Stimulated activated CD4-positive, alpha-beta T cell treated with anti-CD3 and anti-CD28 coated beads, Interleukin-4, amount 100 ng/mL, for 4 hours (primary cell): ENCODE data around the gene ANXA3.
"Not testable (repeated sequence)": the region's sequence is repeated elsewhere in the genome, so short reads cannot be mapped to it uniquely, and the experiment has no call there.

Experiments used
- DNase-seq, 2 experiments: peaks; one replicate each; pipeline ENCODE4 v3.0.0-alpha.2; 2020

Gene ANXA3

DNA sequence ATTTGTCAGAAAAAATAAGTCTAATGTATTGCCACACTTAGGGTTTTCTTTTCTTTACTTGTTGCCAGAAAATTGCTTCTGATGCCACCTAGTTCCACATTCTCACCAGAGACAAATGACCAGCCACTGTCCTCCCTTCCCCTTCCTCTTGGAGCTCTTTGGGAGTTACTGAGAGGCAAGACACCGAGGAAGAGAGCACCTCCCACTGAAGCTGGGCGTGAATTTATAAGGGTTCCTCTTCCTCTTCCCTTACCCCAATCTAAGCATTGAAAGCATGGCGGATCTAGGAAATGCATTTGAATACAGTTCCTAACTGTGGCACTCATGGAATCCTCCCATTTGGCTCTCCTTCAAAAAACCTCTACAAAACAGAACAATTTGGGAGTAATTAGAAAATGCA lies 30.0 kb downstream of the ANXA3 start:
- DNase-seq: no peak

DNA sequence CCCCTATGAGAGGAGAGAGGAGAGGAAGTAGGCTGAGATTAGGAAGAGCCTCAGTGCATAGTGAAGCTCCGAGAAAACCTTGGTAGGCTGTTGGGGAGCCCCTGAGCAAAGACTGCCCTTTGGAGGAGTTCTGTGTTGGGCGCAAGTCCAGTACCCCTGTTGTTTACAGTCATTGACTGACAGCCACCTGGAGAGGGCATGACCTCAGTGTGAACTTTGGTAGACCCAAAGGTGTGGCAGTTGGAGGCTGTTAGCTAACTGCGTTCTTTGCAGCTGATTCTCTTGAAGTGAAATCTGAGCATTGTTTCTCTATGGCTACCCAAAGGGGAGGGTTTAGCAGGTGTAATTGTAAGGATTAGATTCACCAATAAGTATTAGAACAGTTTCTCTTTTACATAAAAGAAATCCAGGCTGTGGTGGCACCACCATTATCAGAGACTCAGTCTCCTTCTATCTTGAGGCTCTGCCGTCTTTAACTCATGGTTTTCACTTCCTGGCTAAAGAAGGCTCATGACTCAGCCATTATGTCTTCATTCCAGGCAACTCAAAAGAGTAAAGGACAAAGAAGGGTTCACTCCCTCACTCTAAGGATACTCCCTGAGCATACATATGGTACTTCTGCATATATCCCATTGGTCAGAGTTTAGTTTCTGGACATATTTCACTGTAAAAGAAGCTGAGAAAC lies 33.4 kb downstream of the ANXA3 start:
- no peak for DNase-seq

DNA sequence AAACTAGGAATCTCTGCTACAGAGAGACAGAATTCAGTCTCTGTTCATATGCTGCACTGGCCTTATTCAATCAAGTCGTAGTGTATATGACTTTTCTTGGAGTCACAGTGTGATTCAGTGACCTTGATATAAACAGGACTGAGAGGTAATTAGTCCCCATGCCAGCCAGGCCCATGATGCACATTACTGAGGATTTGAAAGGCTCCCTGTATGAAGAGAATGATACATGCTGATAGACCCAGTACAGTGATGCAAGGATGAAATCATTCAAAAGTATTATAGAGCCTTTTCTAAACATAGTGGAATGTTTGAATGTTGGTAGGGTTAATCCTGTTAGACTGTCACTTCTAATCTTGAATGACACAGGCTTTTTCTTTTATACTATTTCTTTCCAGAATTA lies 34.1 kb downstream of the ANXA3 start:
- no peak for DNase-seq

DNA sequence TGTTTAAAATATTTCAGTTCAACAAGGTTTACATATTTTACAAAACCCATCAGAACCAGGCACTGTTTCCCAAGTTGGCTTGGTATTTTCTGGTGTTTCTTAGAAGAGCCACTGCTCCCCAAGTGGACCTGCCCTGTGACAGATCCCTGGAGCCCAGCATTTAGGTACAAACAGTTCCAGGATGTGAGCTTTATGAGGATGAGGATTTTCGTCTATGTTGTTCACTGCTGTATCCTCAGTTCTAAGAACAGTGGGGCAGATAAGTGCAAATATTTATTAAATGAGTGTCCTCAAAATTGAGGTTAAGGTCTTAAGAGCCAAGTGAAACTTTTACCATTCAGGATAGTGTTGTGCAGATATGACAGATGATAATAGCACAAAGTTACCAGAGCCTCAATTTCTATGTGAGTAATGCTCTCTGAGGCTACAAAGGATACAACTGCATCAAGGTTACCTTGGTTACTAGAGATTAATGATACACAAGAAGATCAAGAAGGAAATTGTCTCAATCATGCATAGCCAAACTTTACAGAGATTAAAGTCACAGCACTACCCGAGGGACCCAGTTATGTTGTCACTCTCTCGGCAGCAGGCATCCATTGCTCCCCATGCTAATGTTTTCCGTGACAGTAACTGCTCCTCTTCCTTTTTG lies 37.5 kb downstream of the ANXA3 start:
- DNase-seq: no peak

DNA sequence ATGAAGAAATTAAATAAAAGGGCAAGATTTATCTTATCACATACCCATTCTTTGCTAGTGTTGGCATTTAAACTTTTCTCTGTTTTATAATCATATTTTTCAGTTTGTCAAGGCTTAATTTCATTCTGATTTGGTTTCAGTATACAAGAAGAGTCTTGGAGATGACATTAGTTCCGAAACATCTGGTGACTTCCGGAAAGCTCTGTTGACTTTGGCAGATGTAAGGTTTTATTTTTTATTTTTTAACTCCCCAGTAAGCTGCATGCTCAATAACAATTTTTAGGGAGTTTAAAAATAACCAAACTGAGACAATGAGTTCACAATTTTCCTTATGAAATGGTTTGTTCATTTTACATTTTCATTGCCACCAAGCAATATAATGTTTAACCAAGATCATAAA lies 39.8 kb downstream of the ANXA3 start:
- no peak for DNase-seq

DNA sequence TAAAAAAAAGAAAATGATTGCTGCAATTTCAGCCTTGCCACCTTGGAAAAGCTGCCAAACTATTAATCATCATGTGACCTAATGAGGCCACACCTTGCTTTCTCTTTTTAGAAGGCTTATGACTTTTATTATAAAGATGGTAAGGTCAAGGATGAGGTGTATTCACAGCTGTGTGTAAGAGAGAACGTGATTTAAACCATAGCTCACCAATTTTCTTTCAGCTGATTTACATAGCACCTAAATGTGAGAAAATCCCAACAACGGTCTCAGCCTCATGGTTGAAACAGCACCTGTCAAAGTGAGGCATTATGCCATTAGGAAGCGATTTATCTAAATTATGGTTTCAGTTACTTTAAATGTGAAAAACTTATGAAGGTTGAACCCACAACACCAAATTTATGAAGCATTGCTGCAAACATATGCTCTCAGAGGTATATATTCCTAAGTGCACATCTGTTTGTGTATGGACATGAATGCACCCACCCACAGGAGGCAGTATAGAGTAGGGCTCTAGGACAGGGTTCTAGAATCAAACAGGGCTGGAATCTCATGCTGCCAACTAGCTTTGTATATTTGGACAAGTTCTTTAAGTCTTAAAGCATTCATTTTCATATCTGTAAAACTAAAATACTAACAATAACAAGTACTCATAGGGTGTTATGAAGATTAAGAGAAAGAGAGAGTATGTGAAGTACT lies 40.7 kb downstream of the ANXA3 start:
- no peak for DNase-seq

DNA sequence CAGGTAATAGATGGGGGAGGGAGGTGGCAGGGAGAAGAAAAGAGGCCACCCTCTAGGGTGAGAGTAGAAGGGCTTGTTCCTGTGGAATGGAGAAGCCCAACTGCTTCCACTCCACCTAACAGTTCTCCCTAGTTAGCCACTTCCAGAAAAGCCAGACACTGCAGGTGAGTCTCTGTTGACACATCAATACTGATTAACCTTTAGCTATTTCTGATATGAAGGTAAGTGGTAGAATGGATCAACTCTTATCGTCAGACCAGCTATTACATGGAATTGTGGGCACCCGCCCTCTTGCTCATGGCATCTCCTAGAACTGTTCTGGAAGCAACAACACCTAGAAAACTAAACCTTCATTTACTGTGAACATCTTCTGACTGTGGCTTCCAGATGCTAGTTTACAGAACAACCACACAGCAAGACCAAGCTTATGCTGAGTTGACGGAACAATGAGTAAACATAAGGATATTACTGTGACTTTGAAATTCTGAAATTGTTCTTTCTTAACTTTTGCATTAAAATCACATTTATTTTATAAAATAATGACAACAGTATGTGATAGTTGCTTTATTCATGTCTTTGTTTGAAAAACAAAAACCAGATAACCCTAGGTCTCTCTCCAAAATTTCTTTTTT lies 44.7 kb downstream of the ANXA3 start:
- DNase-seq: no peak

DNA sequence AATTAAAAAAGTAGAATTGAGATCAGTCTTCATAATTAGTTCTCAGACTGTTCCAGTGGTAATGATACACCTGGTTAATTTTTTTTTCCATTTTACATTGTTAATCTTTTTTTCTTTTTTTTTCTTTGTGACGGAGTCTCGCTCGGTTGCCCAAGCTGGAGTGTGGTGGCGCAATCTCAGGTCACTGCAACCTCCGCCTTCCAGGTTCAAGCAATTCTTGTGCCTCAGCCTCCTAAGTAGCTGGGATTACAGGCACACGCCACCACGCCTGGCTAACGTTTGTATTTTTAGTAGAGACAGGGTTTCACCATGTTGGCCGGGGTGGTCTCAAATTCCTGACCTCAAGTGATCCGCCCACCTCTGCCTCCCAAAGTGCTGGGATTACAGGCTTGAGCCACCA lies 46.9 kb downstream of the ANXA3 start:
- not testable (repeated sequence) for DNase-seq

DNA sequence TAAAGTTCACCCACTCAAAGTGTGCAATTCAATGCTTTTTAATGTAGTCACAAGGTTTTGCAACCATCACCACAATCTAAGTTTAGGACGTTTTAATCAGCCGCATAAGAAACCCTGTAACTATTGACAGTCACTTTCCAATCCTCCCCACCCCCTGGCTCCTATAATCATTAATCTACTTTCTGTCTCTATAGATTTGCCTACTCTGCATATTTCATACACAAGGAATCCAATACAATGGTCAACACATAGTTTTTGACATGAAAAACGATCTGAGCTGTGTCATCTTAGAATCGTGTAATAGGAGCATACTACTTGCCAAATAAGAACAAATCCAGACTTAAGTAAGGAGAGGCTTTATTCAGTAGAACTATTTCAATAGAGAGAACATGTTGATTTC lies 47.6 kb downstream of the ANXA3 start:
- DNase-seq: no peak

DNA sequence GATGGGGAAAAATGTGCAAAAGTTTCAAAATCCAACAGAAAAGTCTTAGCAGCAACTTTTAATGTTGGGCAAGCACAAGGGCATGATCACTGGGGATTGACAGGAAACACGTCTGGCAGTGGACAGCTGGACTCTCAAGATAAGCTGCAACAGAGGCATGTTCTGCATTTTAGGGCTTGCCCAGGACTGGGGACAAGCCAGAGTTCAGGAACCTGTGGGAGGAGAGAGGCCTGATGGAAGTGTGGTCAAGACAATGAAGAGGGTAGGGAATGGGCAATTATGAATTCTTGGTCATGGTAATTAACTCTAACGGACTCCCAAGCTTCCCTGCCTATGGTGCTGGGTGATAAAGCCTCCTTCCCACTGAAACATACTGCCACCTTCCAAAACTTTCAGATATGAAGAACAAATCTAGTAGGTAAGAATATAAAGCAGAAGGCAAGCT lies 48.4 kb downstream of the ANXA3 start:
- DNase-seq: no peak

DNA sequence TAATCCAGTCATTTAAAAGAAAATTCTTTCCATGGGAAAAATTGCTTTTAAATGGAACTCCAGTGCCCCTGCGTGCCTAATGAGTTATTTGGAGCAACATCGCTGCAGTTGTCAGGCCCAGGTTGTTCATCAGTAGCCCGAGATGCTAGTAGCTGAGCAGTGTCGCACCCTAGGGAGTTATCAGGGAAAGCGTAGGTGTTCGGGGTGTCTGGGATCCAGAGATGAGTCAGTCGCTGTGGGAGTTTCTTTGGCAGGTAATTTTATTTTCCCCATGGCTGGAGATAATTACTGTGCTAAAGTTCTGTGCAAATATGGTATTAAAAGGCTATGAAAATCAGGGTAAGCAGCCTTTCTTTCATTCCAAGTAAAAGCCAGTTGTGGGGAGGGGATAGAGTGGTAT lies 49.4 kb downstream of the ANXA3 start:
- DNase-seq: no peak

DNA sequence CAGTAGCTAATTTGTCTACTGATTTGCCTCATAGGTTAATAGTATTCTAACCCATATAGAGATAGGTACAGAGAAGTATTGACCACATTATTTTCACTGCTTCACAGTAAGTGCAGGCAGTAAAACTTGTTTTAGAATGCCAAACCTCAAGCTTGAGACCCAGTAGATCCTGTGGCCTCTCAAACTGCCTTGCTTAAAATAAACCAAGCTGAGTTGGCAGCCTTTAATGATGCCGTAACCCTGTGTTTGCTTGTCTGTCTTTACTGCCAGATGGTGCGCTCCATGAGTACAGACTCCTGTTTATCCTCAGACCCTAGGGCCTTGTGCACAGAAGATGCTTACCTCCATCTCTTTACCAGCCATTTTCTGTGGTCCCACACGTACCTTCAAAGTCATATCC lies 50.8 kb downstream of the ANXA3 start:
- DNase-seq: no peak

DNA sequence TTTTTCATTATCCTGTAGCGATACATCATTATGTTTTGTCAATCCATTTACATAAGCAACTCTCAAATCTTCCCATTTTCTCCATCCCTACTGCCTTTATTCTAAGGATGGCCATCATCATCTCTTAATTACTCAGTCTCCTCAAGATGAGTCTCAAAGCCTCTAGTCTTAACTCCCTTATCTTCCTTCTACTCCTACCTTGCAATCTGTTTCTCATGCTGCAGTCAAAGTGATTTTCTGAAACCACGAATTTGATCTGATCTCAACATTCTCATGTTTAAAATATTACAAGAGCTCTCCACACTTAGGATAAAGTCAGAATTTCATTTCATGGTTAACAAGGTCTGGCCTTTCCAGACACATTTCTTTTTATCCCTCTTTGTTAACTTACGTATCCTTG lies 51.8 kb downstream of the ANXA3 start:
- DNase-seq: no peak

DNA sequence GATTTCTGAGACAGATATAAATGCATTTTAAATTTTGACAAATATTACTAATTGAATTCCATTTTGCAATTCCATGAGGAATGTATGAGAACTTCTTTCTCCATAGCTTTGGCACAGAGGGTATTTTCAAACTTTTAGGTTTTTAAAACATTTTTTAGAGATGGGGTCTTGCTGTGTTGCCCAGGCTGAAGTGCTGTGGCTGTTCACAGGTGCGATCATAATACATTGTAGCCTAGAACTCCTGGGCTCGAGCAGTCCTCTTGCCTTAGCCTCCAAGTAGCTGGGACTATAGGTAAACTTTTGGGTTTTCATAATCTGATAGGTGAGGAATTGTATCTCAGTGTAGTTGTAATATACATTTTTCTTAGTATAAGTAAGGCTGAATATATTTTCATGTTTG lies 53.4 kb downstream of the ANXA3 start:
- no peak for DNase-seq

DNA sequence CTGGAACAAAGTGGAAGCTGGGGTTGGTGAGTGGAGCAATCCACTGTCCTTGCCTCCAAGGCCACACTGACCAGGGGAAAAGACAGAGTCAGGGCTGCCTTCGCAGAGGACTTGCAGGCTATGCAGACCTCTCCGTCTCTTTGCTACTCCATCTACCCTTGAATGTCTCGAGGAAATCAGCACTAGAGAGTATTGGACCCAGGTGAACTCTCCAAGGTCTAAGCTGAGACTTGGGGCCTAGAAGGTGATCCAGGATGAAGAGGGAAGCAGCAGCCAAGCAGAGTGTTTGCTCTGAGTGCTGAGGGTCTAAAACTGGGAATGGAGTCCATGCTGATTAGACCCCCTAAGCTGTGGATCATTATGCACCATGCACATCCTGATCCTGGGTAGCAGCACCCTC lies 54.5 kb downstream of the ANXA3 start:
- DNase-seq: no peak

DNA sequence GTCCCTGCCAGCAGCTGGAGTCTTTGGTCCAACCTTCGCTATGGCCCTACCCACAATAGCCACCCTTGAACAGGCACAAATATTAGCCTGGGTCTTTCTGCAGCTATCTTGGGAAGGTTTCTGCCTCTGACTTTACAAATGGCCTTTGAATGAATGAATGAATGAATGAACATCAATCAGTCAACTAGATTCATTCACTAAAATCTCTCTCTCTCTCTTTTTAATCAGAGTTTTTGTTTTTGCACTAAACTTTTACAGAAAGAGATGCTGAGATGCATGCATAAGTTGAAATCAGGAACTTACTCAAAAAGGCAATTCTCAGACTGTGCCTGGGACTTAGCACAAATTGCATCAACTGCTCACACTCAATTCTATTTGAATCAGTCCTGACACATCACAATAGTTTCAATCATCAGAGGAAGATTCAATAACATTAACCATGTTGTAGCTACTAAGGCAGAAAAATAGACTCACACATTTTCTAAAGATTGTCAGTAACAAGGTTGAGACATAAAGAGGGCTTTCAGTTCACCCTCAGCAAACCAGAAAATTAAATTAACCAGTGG lies 55.0 kb downstream of the ANXA3 start:
- DNase-seq: no peak

DNA sequence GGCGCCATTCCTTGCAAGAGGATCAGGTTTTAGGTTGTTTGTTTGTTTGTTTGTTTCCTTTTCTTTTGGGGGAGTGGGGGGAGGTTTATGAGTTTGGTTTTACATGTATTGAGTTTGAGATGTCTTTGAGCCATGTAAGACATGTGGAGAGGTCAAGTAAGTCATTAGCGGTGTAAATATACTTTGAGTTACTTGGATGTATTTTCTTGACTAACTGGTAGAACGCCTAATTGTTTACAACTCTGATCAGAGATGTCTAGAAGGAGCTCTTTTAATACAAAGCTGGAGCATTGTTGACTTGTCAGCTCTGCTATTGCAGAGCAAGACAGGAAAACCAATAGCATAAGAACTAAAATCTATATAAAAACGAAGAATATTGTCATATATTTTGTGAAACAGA lies 57.1 kb downstream of the ANXA3 start:
- no peak for DNase-seq

DNA sequence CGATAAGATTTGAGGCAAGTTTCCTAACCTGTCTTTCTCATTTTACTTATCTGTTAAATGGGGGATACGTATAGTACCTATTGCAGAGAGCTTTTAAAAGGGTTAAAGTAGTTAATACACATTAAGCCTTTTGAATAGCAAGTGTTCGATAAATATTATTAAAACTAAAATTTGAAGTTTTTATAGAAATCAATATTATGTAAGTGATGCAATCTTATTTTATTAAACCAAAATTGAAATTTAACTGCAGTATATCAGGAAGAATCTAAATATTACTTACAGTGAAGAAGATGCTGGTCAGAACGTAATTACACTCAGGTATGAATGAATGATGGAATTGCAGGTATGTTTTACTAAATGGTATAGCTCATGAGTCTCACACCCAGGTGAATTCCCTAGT lies 58.0 kb downstream of the ANXA3 start:
- DNase-seq: no peak

DNA sequence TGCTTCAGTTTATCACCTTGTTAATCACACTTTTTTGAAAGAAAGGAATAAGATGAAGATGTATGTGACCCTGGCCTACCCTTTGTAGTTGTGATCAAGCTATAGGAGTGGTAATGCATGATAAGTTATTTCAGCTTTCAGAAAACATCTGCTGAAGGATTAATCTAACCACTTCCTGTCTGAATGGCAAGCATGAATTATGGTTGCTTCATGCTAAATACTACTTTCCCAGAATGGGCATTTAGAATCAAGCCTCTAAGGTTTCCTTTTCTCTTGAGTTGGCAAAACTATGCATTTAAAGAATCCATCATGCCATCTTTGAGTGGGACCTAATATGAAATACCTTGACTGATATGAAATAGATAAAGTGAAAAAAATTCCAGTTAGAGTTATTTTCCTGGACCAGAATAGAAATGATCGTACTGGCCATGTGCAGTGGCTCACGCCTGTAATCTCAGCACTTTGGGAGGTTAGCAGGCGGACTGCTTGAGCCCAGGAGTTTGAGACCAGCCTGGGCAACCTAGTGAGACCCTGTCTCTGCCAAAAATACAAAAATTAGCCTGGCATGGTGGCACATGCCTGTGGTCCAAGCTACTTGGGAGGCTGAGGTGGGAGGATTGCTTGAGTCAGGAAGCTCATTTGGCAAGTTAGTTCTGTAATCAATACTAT lies 59.1 kb downstream of the ANXA3 start:
- DNase-seq: no peak

DNA sequence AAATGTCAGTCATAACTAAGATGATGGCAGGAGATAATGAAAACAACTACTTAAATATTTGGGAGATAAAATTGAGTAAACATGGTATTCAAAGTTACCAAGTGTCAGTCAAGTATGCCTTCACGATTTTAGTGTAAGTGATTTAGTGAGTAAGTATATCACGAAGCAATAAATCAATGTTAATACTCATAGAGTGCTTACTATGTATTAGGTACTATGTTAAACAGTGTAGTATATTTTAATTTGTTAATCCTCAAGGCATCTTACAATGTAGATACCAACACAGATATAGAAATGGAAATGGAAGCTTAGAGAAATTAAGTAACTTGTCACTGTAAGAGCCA lies 59.6 kb downstream of the ANXA3 start:
- no peak for DNase-seq

DNA sequence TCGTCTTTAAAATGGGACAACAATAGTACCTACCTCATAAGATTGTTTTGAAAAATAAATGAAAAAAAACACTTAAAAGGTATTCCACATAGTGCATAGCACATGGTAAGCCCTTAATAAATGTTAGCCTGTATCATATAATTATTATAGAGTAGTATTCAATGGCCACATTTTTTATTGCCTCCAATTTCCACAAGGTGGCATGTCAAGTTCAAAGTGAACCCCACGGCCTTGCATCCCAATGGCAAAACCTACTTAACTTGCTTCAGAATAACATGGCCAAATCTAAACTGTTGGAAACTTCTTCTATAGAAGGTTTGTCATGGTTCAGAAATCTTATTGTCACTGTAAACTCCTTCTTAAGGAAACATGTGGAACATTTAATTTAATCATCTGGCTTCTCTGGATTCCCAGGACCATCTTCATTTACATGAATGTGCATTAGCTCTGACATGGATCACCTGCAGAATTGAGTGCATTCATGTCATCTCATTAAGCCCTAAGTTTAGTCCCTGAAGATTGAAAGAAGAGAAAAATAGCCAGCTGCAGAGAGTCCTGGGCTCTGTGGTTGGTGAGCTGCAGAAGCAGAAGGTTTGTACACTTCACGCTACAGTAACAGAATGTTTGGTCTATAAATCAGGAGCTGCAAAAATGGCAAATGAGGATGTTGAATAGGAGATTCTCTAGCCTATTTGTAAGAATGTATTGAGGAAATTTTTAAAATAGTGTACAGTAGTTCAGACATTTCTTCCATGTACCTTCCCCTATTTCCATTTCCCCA lies 61.0 kb downstream of the ANXA3 start:
- no peak for DNase-seq
